WTC11 (cell line): ENCODE data around the gene HDAC7.

Experiments used
- NFATC4 ChIP-seq: fragments of 250-450 bp; sonication (Bioruptor Pico); IDR thresholded peaks from 2 replicates; pipeline ENCODE4 v1.9.0; 2021; ENCODE audit warnings: mild to moderate bottlenecking
- NFE2L1 ChIP-seq: sonication (generic); formaldehyde crosslinking; IDR thresholded peaks from 2 replicates; pipeline ENCODE4 v1.8.1; 2023; ENCODE audit warnings: missing genetic modification reagents
- NR1H2 ChIP-seq: sonication (generic); formaldehyde crosslinking; IDR thresholded peaks from 2 replicates; pipeline ENCODE4 v1.9.0; 2021; ENCODE audit warnings: mild to moderate bottlenecking, moderate library complexity, missing genetic modification reagents
- NR3C1 ChIP-seq: sonication (generic); formaldehyde crosslinking; conservative IDR thresholded peaks from 2 replicates; pipeline ENCODE4 v1.8.1; 2023; ENCODE audit warnings: low read depth, mild to moderate bottlenecking, missing genetic modification reagents
- SP1 ChIP-seq: sonication (generic); formaldehyde crosslinking; conservative IDR thresholded peaks from 2 replicates; pipeline ENCODE4 v1.8.1; 2022; ENCODE audit warnings: missing genetic modification reagents
- ZBTB21 ChIP-seq: sonication (generic); formaldehyde crosslinking; IDR thresholded peaks from 2 replicates; pipeline ENCODE4 v1.8.1; 2023; ENCODE audit warnings: mild to moderate bottlenecking, missing genetic modification reagents, borderline replicate concordance
- TF ChIP-seq, protein P1 (sequence below): fragments of 200-600 bp; IDR thresholded peaks from 2 replicates; pipeline ENCODE4 v1.8.0; 2022; ENCODE audit warnings: antibody characterized with exemption
- TF ChIP-seq, protein P2 (sequence below): sonication (generic); formaldehyde crosslinking; IDR thresholded peaks from 2 replicates; pipeline ENCODE4 v1.8.0; 2022; ENCODE audit warnings: mild to moderate bottlenecking, missing genetic modification reagents
- TF ChIP-seq, protein P3 (sequence below): sonication (generic); formaldehyde crosslinking; IDR thresholded peaks from 2 replicates; pipeline ENCODE4 v1.8.1; 2023; ENCODE audit warnings: mild to moderate bottlenecking, missing genetic modification reagents, moderate library complexity
- TF ChIP-seq, protein P4 (sequence below): sonication (generic); formaldehyde crosslinking; IDR thresholded peaks from 2 replicates; pipeline ENCODE4 v1.8.1; 2023; ENCODE audit warnings: mild to moderate bottlenecking, missing genetic modification reagents, borderline replicate concordance
- TF ChIP-seq, protein P5 (sequence below): sonication (generic); formaldehyde crosslinking; IDR thresholded peaks from 2 replicates; pipeline ENCODE4 v1.8.1; 2022; ENCODE audit warnings: low read depth, missing genetic modification reagents, borderline replicate concordance

DNA sequence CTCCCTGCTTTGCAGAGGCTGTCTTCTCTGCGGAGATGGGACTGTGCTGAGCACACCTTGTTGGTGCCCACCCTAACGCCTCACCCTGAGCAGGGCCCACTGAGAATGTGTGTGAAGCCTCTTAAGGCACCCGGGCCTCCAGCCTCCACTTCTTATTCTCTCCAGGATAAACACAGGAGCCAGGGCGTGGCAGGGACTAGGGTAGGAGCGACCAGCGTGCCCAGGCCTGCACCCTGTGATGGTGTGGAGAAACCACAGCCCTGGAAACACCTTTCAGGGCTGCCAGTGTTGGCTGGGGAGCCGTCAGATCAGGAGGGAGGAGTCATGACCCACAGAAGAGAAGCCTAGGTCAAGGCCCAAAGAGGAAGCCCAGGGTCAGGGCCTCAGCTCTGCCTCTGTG is 43.8 kb upstream of the HDAC7 start:
- no peak for TF ChIP-seq NFE2L1 (CRISPR knock-in tag)
- TF ChIP-seq, protein P1, sequence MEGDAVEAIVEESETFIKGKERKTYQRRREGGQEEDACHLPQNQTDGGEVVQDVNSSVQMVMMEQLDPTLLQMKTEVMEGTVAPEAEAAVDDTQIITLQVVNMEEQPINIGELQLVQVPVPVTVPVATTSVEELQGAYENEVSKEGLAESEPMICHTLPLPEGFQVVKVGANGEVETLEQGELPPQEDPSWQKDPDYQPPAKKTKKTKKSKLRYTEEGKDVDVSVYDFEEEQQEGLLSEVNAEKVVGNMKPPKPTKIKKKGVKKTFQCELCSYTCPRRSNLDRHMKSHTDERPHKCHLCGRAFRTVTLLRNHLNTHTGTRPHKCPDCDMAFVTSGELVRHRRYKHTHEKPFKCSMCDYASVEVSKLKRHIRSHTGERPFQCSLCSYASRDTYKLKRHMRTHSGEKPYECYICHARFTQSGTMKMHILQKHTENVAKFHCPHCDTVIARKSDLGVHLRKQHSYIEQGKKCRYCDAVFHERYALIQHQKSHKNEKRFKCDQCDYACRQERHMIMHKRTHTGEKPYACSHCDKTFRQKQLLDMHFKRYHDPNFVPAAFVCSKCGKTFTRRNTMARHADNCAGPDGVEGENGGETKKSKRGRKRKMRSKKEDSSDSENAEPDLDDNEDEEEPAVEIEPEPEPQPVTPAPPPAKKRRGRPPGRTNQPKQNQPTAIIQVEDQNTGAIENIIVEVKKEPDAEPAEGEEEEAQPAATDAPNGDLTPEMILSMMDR = no peak
- TF ChIP-seq, protein P2, sequence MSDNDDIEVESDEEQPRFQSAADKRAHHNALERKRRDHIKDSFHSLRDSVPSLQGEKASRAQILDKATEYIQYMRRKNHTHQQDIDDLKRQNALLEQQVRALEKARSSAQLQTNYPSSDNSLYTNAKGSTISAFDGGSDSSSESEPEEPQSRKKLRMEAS (CRISPR knock-in tag) = no peak
- no peak for TF ChIP-seq NR3C1 (CRISPR knock-in tag)
- TF ChIP-seq NFATC4 (CRISPR knock-in tag) = no peak
- no peak for TF ChIP-seq SP1 (CRISPR knock-in tag)
- TF ChIP-seq, protein P3, sequence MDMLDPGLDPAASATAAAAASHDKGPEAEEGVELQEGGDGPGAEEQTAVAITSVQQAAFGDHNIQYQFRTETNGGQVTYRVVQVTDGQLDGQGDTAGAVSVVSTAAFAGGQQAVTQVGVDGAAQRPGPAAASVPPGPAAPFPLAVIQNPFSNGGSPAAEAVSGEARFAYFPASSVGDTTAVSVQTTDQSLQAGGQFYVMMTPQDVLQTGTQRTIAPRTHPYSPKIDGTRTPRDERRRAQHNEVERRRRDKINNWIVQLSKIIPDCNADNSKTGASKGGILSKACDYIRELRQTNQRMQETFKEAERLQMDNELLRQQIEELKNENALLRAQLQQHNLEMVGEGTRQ (CRISPR knock-in tag) = no peak
- TF ChIP-seq, protein P4, sequence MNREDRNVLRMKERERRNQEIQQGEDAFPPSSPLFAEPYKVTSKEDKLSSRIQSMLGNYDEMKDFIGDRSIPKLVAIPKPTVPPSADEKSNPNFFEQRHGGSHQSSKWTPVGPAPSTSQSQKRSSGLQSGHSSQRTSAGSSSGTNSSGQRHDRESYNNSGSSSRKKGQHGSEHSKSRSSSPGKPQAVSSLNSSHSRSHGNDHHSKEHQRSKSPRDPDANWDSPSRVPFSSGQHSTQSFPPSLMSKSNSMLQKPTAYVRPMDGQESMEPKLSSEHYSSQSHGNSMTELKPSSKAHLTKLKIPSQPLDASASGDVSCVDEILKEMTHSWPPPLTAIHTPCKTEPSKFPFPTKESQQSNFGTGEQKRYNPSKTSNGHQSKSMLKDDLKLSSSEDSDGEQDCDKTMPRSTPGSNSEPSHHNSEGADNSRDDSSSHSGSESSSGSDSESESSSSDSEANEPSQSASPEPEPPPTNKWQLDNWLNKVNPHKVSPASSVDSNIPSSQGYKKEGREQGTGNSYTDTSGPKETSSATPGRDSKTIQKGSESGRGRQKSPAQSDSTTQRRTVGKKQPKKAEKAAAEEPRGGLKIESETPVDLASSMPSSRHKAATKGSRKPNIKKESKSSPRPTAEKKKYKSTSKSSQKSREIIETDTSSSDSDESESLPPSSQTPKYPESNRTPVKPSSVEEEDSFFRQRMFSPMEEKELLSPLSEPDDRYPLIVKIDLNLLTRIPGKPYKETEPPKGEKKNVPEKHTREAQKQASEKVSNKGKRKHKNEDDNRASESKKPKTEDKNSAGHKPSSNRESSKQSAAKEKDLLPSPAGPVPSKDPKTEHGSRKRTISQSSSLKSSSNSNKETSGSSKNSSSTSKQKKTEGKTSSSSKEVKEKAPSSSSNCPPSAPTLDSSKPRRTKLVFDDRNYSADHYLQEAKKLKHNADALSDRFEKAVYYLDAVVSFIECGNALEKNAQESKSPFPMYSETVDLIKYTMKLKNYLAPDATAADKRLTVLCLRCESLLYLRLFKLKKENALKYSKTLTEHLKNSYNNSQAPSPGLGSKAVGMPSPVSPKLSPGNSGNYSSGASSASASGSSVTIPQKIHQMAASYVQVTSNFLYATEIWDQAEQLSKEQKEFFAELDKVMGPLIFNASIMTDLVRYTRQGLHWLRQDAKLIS (CRISPR knock-in tag) = no peak
- TF ChIP-seq NR1H2 (CRISPR knock-in tag) = no peak
- TF ChIP-seq ZBTB21 (CRISPR knock-in tag) = no peak
- TF ChIP-seq, protein P5, sequence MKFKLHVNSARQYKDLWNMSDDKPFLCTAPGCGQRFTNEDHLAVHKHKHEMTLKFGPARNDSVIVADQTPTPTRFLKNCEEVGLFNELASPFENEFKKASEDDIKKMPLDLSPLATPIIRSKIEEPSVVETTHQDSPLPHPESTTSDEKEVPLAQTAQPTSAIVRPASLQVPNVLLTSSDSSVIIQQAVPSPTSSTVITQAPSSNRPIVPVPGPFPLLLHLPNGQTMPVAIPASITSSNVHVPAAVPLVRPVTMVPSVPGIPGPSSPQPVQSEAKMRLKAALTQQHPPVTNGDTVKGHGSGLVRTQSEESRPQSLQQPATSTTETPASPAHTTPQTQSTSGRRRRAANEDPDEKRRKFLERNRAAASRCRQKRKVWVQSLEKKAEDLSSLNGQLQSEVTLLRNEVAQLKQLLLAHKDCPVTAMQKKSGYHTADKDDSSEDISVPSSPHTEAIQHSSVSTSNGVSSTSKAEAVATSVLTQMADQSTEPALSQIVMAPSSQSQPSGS (CRISPR knock-in tag) = no peak
